22Rv1 (cell line): Measurements from ENCODE around the gene AHRR.

Experiments
- CTCF ChIP-seq: fragments of 450-650 bp; IDR thresholded peaks from 2 replicates; pipeline ENCODE4 v1.5.1; 2017; ENCODE audit warnings: mild to moderate bottlenecking
- ZFX ChIP-seq: fragments of 450-650 bp; IDR thresholded peaks from 2 replicates; pipeline ENCODE4 v1.6.1; 2017; ENCODE audit warnings: antibody characterized with exemption, borderline replicate concordance

GRCh38 chr5:389197-389821, 67.8 kb downstream of the AHRR start:
- no peak for TF ChIP-seq CTCF
- TF ChIP-seq ZFX = no peak
